K562 (cell line): ENCODE measurements around the gene CDKN2AIPNL. TPM values are rescaled to one million over a fixed set of nuclear protein-coding genes. Genes with fewer than 3 reads are reported as not detected.
"Not testable (repeated sequence)": the region's sequence is repeated elsewhere in the genome, so short reads cannot be mapped to it uniquely, and the experiment has no call there.

Source experiments
- ATAC-seq: fragments of 200-7000 bp; cut with Tn5 transposase; 3 replicates; pipeline ENCODE4 v1.9.1; 2020; ENCODE audit warnings: moderate library complexity
- BruUV-seq: library from RNA; stranded (reverse); fragments of 400-500 nt; replicated peaks from 2 replicates; lab custom pipeline; 2021; lab: Mats Ljungman, UMichigan
- CTCF ChIA-PET: fragments of 300-600 bp; formaldehyde crosslinking; extraction: SDS; loops from one replicate; lab custom pipeline; 2021; ENCODE audit warnings: low intra/inter-chr PET ratio; lab: Yijun Ruan, JAX
- POLR2A ChIA-PET: fragments of 300-600, 350-650 bp; sonication (Branson Sonifier 250); formaldehyde crosslinking; extraction: SDS; loops from one replicate; lab custom pipeline; 2021; ENCODE audit warnings: antibody characterized with exemption, inconsistent platforms; lab: Yijun Ruan, JAX
- DNase-seq, 4 experiments: peaks; one replicate each; pipeline versions ENCODE4 v3.0.0 to v3.0.0-alpha.2; 2011 to 2018; ENCODE audit warnings: low spot score in 3 of 4, mixed read lengths in 3 of 4; ENCODE audit errors: extremely low read depth in 1 of 4
- FAIRE-seq: peaks from 2 replicates; lab custom pipeline; 2011; peaks lifted over from hg19 to GRCh38; lab: Jason Lieb, UNC
- H2AFZ ChIP-seq: 2 replicates; pipeline ENCODE4 v1.6.0; 2011; ENCODE audit warnings: low read depth, low read length, control low read depth, inconsistent platforms
- H3K27ac ChIP-seq: fragments of 200-600 bp; 3 replicates; pipeline ENCODE4 v1.8.0; 2011; ENCODE audit warnings: low read depth, mild to moderate bottlenecking, control low read depth, inconsistent platforms, low read length, moderate library complexity, mixed read lengths; ENCODE audit errors: extremely low read depth
- H3K27me3 ChIP-seq, 2 experiments: fragments of 300-600 bp in 1 of 2; 2 replicates in 1 of 2; 3 replicates in 1 of 2; pipeline versions ENCODE4 v1.6.0 to v1.8.0; 2011; ENCODE audit warnings: inconsistent platforms in 2 of 2, low read length in 2 of 2, mild to moderate bottlenecking in 1 of 2, mixed read lengths in 1 of 2, moderate library complexity in 1 of 2; ENCODE audit not compliant: control insufficient read depth in 2 of 2, insufficient read depth in 2 of 2
- H3K36me3 ChIP-seq: fragments of 300-600 bp; 3 replicates; pipeline ENCODE4 v1.8.0; 2011; ENCODE audit warnings: mild to moderate bottlenecking, low read length, inconsistent platforms; ENCODE audit not compliant: control insufficient read depth, insufficient read depth
- H3K4me1 ChIP-seq, 2 experiments: fragments of 200-600 bp in 1 of 2; replicated peaks in 1 of 2; 2 replicates in 1 of 2; 3 replicates in 1 of 2; pipeline versions ENCODE4 v1.5.1 to v1.8.0; 2011; ENCODE audit warnings: inconsistent platforms in 2 of 2, low read length in 2 of 2, mild to moderate bottlenecking in 1 of 2, mixed read lengths in 1 of 2, moderate library complexity in 1 of 2; ENCODE audit not compliant: control insufficient read depth in 2 of 2, insufficient read depth in 2 of 2
- H3K4me2 ChIP-seq: 2 replicates; pipeline ENCODE4 v1.6.1; 2011; ENCODE audit warnings: low read length, control low read depth, inconsistent platforms, mixed read lengths; ENCODE audit not compliant: insufficient read depth
- H3K4me3 ChIP-seq: fragments of 200-600 bp; sonication (generic), shearing (Covaris generic); 2 replicates; pipeline ENCODE4 v1.5.1; 2016; ENCODE audit warnings: control low read depth, inconsistent platforms
- H3K79me2 ChIP-seq: fragments of 200-600 bp; 3 replicates; pipeline ENCODE4 v1.8.0; 2011; ENCODE audit warnings: low read length, inconsistent platforms; ENCODE audit not compliant: control insufficient read depth, insufficient read depth
- H3K9ac ChIP-seq, 2 experiments: 2 replicates each; pipeline versions ENCODE4 v1.6.0 to v1.6.1; 2011; ENCODE audit warnings: low read depth in 2 of 2, low read length in 2 of 2, control low read depth in 1 of 2, inconsistent platforms in 1 of 2, mild to moderate bottlenecking in 1 of 2, mixed read lengths in 1 of 2; ENCODE audit not compliant: insufficient read depth in 1 of 2
- H3K9me1 ChIP-seq: one replicate; pipeline ENCODE4 v1.6.0; 2011; ENCODE audit warnings: inconsistent platforms, mild to moderate bottlenecking, low read length, moderate library complexity; ENCODE audit not compliant: control insufficient read depth, insufficient read depth
- H3K9me3 ChIP-seq: replicated peaks from 2 replicates; pipeline ENCODE4 v1.5.1; 2011; ENCODE audit warnings: low read depth, low read length, inconsistent platforms; ENCODE audit not compliant: control insufficient read depth, insufficient read depth
- H4K20me1 ChIP-seq: replicated peaks from 2 replicates; pipeline ENCODE4 v1.6.1; 2011; ENCODE audit warnings: low read length, inconsistent platforms, mixed read lengths; ENCODE audit not compliant: control insufficient read depth, insufficient read depth
- CC2D1A ChIP-seq: fragments of 450-650 bp; IDR thresholded peaks from 2 replicates; pipeline ENCODE4 v1.6.1; 2017; ENCODE audit warnings: mild to moderate bottlenecking
- CREBBP ChIP-seq: IDR thresholded peaks from one replicate; pipeline ENCODE4 v1.6.1; 2012; ENCODE audit warnings: low read depth, mild to moderate bottlenecking, control low read depth, inconsistent platforms, low read length
- NR2C1 ChIP-seq, 2 experiments: fragments of 450-650 bp; IDR thresholded peaks; 2 replicates each; pipeline ENCODE4 v1.6.1; 2017; ENCODE audit warnings: mild to moderate bottlenecking in 2 of 2, antibody characterized with exemption in 1 of 2, inconsistent platforms in 1 of 2, missing compliant biosample characterization in 1 of 2, missing genetic modification characterization in 1 of 2
- ZBTB33 ChIP-seq: sonication (generic); formaldehyde crosslinking; IDR thresholded peaks from 2 replicates; pipeline ENCODE4 v1.8.1; 2023; ENCODE audit warnings: mild to moderate bottlenecking, missing genetic modification reagents
- ZNF766 ChIP-seq: fragments of 200-800 bp; sonication (Bioruptor generic); conservative IDR thresholded peaks from 2 replicates; pipeline ENCODE4 v1.6.1; 2016; ENCODE audit warnings: missing genetic modification characterization, missing compliant biosample characterization
- WGBS: fragments of 100-300 bp; shearing (Covaris generic); methylation state at CpG from one replicate; pipeline ENCODE4 v1.1.6; 2016; ENCODE audit warnings: low coverage, mixed read lengths; ENCODE audit not compliant: insufficient coverage; ENCODE audit errors: missing lambda C conversion rate; 5-methylcytosine and 5-hydroxymethylcytosine counted together
- in situ Hi-C: fragments of 300-500 bp; cut with MboI; formaldehyde crosslinking; loops from 4 replicates; pipeline ENCODE4 v1.15.0; 2018; ENCODE audit warnings: inconsistent platforms, mixed read lengths
- intact Hi-C: fragments of 100-400 bp; cut with micrococcal nuclease; formaldehyde crosslinking; loops from 2 replicates; pipeline ENCODE4 v1.14.2; 2022
- polyA plus RNA-seq, 8 experiments: library from polyadenylated mRNA; depleted of rRNA in 4 of 8; stranded (reverse) in 5 of 8; unstranded in 3 of 8; fragments of >200 nt; fragmentation: Nextera tagmentation in 2 of 8; fragmentation: Illumina TruSeq in 1 of 8; extraction: Ambion mirVana in 2 of 8; extraction: Trizol in 1 of 8; gene quantifications; 2 replicates each; pipeline versions ENCODE4 v1.2.1 to v1.2.3, GENCODE V29; 2011 to 2014; ENCODE audit warnings: inconsistent platforms in 1 of 8, missing spikeins in 1 of 8
- total RNA-seq, 7 experiments: library from RNA; depleted of rRNA in 6 of 7; stranded (reverse); fragments of >200 nt in 6 of 7; fragmentation: Illumina TruSeq in 2 of 7; extraction: Trizol in 2 of 7; gene quantifications; 2 replicates each; pipeline versions ENCODE4 v1.2.1 to v1.2.3, GENCODE V29; 2011 to 2021; ENCODE audit warnings: low replicate concordance in 1 of 7

CDKN2AIPNL gene
- total and polyA plus RNA-seq, 9 of the 15 experiments (the other 6 are each of a cell fraction or from before 2014, with no cell fraction given), result 19.9 to 46.9 (median 42.2) TPM

GRCh38 chr5:134421038-134421437 is 9.4 kb upstream of the CDKN2AIPNL start:
- FAIRE-seq, H4K20me1 ChIP-seq, in situ Hi-C loops, H3K9ac ChIP-seq, ATAC-seq, H3K9me3 ChIP-seq, H3K4me3 ChIP-seq, H3K9me1 ChIP-seq, H2AFZ ChIP-seq, H3K79me2 ChIP-seq, CTCF ChIA-PET, DNase-seq, intact Hi-C loops, H3K36me3 ChIP-seq, H3K4me1 ChIP-seq, POLR2A ChIA-PET, H3K4me2 ChIP-seq: not testable (repeated sequence)
- WGBS, result 80% methylated on average over 4 of the region's 4 CpGs
- TF ChIP-seq ZNF766 (CRISPR knock-in tag) (peak; percentile 65; the same call in 1 of the 2 replicates), CC2D1A (0 out of 2 replicates have a peak, but pooled peaks have one; percentile 12), ZBTB33 (peak; percentile 84)
- TF ChIP-seq, all 486 proteins: peak for 3; not testable (repeated sequence) for 483
- not testable (repeated sequence) for BruUV-seq, H3K27me3 ChIP-seq, H3K27ac ChIP-seq

- peak; percentile 72 for TF ChIP-seq NR2C1 (IDR thresholded peaks at IDR 0.05)
- TF ChIP-seq NR2C1 (tag; IDR thresholded peaks at IDR 0.05), result peak; percentile 37; the same call in 1 of the 2 replicates
- TF ChIP-seq CREBBP, result no peak
- H4K20me1 ChIP-seq, result no peaks in the 10 kb centered on the region
- intact Hi-C loops (no loop called here), in situ Hi-C loops (no loop called here)
- H3K9me3 ChIP-seq, result no peaks in the 10 kb centered on the region
- no peak overlapping the region for H3K9ac ChIP-seq
- no peak overlapping the region for H3K4me2 ChIP-seq
- H3K36me3 ChIP-seq, result no peaks in the 10 kb centered on the region
- CTCF ChIA-PET, result no interaction called here
- no peak overlapping the region for H3K27ac ChIP-seq
- H3K4me1 ChIP-seq, result no peaks in the 10 kb centered on the region
- no peak overlapping the region for H2AFZ ChIP-seq
- H3K27me3 ChIP-seq, result no peaks in the 10 kb centered on the region
- ATAC-seq (no peak), FAIRE-seq (peak; percentile 23), DNase-seq (no peak)
- no peak overlapping the region for H3K4me3 ChIP-seq
- WGBS, result 47% methylated on average over 2 of the region's 2 CpGs
- H3K9me1 ChIP-seq, result no peaks in the 10 kb centered on the region
- POLR2A ChIA-PET, result no interaction called here
- no TSS peak for BruUV-seq
- no peaks in the 10 kb centered on the region for H3K79me2 ChIP-seq
Observed at GRCh38 chr5:134420343-134420742, 8.7 kb upstream of the CDKN2AIPNL start.
